Activated naive CD4-positive, alpha-beta T cell (primary cell): Measurements from ENCODE around the gene PCTP.

ENCODE experiments used
- DNase-seq, 4 experiments: peaks; one replicate each; lab custom pipeline; 2025; lab: John Stamatoyannopoulos, UW

PCTP gene

GRCh38 chr17:55757659-55758058, 6.8 kb downstream of the PCTP start:
- no peak for DNase-seq

DNA sequence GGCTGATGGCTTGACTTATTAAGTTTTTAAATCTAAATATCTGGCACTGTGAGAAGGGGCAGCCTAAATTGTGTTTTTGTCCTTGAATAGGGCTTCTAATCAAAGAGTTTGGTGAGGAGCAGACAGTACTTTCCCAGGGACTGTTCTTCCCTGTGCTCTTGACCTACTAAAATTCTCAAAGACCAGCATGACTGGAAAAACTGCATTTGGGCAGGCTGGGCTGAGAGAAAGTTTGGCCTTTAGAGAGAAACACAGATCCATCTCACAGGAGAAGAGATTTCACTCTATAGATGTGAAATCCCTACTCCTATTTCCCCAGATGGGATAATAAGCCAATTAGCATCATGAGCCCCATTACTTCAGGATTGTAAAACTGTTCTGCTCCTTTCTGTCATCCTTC, 7.3 kb downstream of the PCTP start:
- no peak for DNase-seq

- DNase-seq = no peak
Observed at GRCh38 chr17:55760643-55761355, 9.9 kb downstream of the PCTP start.

- DNase-seq = no peak
Observed at GRCh38 chr17:55762086-55762858, 11.4 kb downstream of the PCTP start.

- DNase-seq = no peak
Observed at GRCh38 chr17:55763856-55764255, 13.0 kb downstream of the PCTP start.

DNA sequence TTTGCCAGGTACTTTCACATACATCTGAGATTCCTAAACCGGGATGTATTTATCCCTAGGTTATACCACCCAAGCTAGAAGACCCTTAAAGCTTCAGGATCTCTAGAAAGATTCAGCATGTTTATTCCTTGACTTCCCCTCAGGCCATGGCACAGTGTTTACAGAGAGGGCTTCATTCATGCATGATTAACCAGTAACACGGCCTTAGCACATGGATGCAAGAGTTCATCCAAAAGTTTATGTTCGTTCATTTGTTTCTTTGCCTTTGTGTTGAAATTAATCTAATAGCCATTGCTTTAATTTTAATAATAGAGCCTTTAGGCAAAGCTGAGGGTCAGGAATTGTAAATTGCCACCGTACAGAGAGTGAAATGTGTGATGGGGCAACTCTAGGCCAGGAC, 13.8 kb downstream of the PCTP start:
- DNase-seq = no peak

GRCh38 chr17:55765472-55765871, 14.6 kb downstream of the PCTP start:
- DNase-seq = no peak

GRCh38 chr17:55768936-55769624, 18.2 kb downstream of the PCTP start:
- no peak for DNase-seq

GRCh38 chr17:55769625-55770000, 18.8 kb downstream of the PCTP start:
- no peak for DNase-seq

- no peak for DNase-seq
Observed at GRCh38 chr17:55770196-55770870, 19.5 kb downstream of the PCTP start.

DNA sequence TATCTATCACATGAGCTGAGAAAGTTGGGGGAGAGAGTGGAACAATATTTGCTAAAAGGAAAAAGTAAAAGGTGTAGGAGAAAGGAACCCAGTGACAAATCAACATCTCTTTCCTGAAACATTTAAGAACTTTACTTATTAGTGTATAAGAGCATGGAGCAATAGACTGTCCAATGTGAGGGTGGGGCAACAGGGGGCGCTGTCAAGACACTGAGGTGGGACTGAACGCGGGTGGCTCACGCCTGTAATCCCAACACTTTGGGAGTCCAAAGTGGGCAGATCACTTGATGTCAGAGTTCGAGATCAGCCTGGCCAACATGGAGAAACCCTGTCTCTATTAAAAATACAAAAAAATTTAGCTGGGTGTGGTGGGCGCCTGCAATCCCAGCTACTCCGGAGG, 21.2 kb downstream of the PCTP start:
- DNase-seq = no peak

DNA sequence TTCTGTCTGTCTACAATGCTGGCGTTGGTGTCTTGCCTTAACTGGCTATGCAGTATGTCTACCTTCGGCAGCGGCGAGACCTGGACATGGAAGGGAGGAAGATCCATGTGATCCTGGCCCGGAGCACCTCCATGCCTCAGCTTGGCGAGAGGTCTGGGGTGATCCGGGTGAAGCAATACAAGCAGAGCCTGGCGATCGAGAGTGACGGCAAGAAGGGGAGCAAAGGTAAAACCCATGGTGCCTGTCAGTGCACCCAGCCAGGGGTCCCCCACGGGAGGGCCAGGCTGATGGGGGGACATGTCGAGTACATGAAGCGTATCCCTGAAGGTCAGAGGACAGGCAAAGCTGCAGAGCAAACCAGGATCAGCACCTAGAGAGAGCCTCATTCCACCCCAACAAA, 22.8 kb downstream of the PCTP start:
- DNase-seq = no peak

GRCh38 chr17:55774846-55775271, 24.0 kb downstream of the PCTP start:
- no peak for DNase-seq

GRCh38 chr17:55776271-55776670, 25.4 kb downstream of the PCTP start:
- no peak for DNase-seq

DNA sequence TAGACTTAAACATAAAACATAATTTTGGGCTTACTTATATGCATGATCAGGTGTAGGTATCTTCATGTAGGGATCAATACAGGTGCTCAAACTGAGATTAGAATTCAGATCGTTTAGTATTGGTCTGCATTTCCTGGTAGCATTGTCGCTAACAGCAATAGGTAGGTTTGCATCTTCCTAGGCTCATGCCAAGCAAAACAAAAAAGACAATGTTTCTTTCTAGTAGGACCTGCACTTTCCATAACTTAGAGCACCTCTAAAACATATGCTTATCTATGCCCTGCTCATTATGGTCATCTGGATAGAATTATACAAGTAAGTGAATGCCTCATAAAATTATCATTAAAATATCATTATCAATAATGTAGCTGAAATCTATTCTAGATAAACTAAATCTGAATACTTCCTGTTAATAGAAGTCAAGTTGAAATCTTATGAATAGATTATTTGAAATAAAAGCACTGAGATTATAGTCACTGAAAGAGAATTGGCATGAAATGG, 26.7 kb downstream of the PCTP start:
- DNase-seq = no peak

- DNase-seq = no peak
Observed at GRCh38 chr17:55778389-55779118, 27.7 kb downstream of the PCTP start.

- DNase-seq = no peak
Observed at GRCh38 chr17:55783684-55784245, 32.9 kb downstream of the PCTP start.

DNA sequence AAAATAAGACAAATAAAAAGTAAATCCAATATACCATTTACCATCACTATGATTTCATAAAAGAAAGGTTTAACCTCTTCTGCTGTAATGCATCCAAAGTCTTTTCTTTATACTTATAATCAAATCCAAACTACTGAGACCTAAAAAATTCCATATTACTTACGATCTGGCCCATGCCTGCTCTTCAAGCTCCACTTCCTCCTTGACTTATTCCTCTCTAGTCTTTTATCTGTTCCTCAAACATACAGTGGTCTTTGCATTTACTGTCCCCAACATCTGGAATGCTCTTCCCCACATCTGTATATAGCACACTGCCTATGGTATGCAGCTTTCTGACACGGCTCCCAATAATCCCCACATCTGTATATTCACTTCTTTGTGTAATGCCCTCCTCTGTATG, 33.8 kb downstream of the PCTP start:
- DNase-seq = no peak

DNA sequence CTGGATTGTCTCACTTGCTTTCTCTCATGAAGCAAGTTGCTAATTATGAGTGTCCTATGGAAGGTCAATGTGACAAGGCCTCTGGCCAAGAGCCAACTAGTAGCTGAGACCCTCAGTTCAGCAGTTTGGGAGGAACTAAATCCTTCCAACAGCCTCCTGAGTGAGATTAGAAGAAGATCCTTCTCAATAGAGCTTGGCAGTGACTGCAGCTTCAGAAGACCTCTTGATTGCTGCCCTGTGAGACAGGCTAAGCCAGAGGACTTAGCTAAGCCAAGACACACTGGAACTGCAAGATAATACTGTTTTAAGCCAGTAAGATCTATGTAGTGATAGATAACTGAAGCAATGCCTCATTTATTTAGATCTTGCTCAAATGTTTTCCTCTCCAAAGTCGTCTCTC, 34.3 kb downstream of the PCTP start:
- no peak for DNase-seq

DNA sequence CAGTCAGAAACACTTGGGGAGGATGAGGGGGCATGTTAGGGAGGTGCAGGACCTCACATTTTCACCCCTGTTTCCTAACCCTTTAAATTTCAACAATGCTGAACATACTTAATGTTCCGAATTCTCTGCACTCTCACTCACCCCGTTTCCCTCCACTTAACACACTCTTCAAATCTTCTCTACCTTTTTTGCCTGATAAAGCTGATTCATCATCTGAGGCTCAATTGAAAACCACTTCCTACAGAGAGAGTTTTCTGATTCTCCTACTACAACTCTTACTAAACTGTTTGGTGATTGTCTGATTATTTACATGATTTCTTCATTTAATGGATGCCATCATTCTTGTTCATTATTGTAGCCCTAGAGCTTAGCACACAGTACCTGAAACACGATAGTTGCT, 42.4 kb downstream of the PCTP start:
- no peak for DNase-seq
